GM12891 (cell line): Measurements from ENCODE around the gene SCNN1B.

Source experiments
- DNase-seq: peaks from one replicate; pipeline ENCODE4 v3.0.0; 2011; ENCODE audit warnings: low spot score; ENCODE audit not compliant: insufficient read length
- FAIRE-seq: peaks from 2 replicates; lab custom pipeline; 2011; peaks lifted over from hg19 to GRCh38; lab: Jason Lieb, UNC
- PAX5 ChIP-seq: IDR thresholded peaks from 2 replicates; pipeline ENCODE4 v1.6.1; 2011; ENCODE audit warnings: low read length, moderate library complexity, mild to moderate bottlenecking; ENCODE audit not compliant: insufficient read depth, severe bottlenecking
- POLR2A ChIP-seq: IDR thresholded peaks from 2 replicates; pipeline ENCODE4 v1.6.1; 2011; ENCODE audit warnings: low read depth, low read length, control low read depth
- POLR2AphosphoS5 ChIP-seq: IDR thresholded peaks from 2 replicates; pipeline ENCODE4 v1.6.1; 2011; ENCODE audit warnings: low read depth, low read length, control low read depth
- POU2F2 ChIP-seq: IDR thresholded peaks from 2 replicates; pipeline ENCODE4 v1.6.1; 2011; ENCODE audit warnings: low read depth, mild to moderate bottlenecking, control low read depth, low read length, moderate library complexity
- SPI1 ChIP-seq: IDR thresholded peaks from 2 replicates; pipeline ENCODE4 v1.6.1; 2011; ENCODE audit warnings: low read depth, low read length, control low read depth
- TAF1 ChIP-seq: IDR thresholded peaks from 2 replicates; pipeline ENCODE4 v1.6.1; 2011; ENCODE audit warnings: low read depth, low read length, control low read depth

Gene SCNN1B

GRCh38 chr16:23319861-23320615, 17.9 kb downstream of the SCNN1B start:
- no peak for DNase-seq
- no peak for TF ChIP-seq SPI1
- no peak for TF ChIP-seq PAX5
- TF ChIP-seq TAF1 = no peak
- TF ChIP-seq POU2F2 = no peak
- TF ChIP-seq POLR2A = no peak
- no peak for TF ChIP-seq POLR2AphosphoS5
- FAIRE-seq = no peak

DNA sequence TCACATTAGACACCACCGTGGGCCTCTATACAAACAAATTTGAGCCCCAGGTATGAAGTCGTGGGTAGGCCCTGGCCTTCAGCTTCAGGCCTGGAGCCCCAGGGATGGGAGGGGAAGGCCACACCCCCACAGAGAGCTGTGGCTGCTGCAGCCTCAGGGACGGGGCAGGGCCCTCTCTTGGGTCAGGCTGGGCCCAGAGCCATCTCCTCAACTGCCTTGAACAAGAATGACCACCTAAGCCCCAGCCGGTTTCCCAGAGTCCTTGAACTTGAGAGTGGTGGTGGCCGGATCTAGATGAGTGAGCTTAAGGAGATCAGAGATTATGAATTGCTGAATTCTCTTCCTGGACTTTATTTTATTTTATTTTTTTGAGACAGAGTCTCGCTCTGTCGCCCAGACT, 18.6 kb downstream of the SCNN1B start:
- no peak for TF ChIP-seq POLR2A
- TF ChIP-seq SPI1 = no peak
- no peak for TF ChIP-seq POU2F2
- TF ChIP-seq TAF1 = no peak
- TF ChIP-seq POLR2AphosphoS5 = no peak
- no peak for TF ChIP-seq PAX5
- no peak for FAIRE-seq
- DNase-seq = no peak

GRCh38 chr16:23321206-23321875, 19.2 kb downstream of the SCNN1B start:
- TF ChIP-seq SPI1 = no peak
- TF ChIP-seq POLR2AphosphoS5 = no peak
- TF ChIP-seq PAX5 = no peak
- TF ChIP-seq POLR2A = no peak
- TF ChIP-seq TAF1 = no peak
- no peak for TF ChIP-seq POU2F2
- FAIRE-seq = no peak

DNA sequence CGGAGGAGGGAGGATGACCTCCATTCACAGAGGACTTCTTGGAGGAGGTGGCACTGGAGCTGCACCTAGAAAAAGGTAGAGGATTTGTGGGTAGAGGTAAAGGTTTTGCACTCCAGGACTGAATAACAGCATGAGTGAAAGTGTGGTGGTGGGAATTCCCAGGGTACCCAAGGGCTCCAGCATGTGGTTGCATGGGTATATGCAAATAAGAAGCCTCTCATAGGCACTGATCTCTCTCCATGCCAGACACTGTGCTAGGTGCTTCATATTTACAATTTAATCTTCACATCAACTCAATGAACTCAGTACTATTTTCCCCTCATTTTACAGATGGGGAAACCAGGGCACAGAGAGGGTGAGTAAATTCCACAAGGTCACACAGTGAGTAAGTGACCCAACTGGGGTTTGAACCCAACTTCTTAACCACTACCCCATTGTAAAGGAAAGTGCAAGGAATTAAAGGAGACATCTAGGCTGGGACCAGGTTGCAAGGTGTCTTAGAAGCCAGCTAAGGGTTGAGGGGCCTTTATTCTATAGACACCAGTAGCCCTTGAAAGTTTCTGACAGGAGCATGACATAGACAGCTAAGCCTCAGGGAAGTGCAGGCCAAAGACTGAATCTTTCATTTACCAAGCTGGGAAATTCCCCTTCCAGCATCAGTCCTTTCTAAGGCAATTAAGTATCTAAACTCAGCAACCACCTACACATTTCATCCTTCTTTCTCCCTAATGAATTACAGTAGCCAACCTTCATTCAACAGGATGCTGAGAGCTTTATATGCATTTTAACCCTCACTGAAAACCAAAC, 21.3 kb downstream of the SCNN1B start:
- DNase-seq (no peak), FAIRE-seq (peak; percentile 13)
- TF ChIP-seq TAF1 = no peak
- peak; percentile 64; the same call in 1 of the 2 replicates for TF ChIP-seq POU2F2

More at GRCh38 chr16:23321206-23321875, 19.2 kb downstream of the SCNN1B start:
- no peak for DNase-seq

DNA sequence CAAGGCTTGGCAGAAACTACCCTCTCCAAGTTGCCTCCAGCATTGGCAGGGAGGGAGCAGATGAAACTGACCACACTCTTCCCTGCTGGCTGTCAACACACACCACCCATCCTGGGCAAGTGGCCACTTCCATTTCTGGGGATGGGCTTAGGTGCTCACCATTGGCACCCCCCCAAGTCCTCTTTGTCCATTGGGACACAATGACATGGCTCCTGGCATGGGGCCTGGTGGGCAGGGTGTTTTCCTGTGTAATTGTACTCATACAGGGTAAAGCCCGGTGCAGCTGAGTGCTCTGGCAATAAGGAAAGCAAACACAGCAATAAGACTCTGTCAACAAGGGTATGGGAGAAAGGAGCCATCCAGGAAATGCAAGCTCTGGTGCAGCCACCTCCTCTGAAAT, 22.6 kb downstream of the SCNN1B start:
- TF ChIP-seq SPI1 = no peak
- no peak for TF ChIP-seq PAX5
- TF ChIP-seq TAF1 = no peak
- TF ChIP-seq POLR2A = no peak
- TF ChIP-seq POLR2AphosphoS5 = no peak
- TF ChIP-seq POU2F2 = no peak
- FAIRE-seq = no peak
- no peak for DNase-seq

DNA sequence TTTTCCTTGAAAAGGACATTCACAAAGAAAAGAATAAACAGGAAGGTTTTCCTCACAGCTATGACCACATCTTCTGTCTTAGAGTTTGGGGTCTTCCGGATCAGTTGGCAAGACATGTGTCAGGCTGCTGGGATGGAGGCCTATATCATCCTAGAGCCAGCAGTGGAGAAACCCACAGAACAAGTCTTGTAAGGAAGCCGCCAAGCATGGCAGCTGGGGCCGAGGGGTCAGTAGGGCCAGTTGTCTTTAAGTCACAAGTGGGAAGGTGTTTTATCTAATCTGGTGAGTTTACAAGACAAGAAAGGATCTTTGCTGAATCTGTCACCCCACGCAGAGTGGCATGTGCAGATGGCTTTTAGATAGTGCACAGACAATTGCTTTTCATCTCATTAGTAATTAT, 25.7 kb downstream of the SCNN1B start:
- DNase-seq = no peak
- no peak for FAIRE-seq
- TF ChIP-seq PAX5 (no peak), SPI1 (no peak), POLR2AphosphoS5 (no peak), POLR2A (no peak), POU2F2 (no peak), TAF1 (no peak)

GRCh38 chr16:23330161-23330560, 28.1 kb downstream of the SCNN1B start:
- DNase-seq (no peak), FAIRE-seq (no peak)
- TF ChIP-seq PAX5 = no peak
- TF ChIP-seq SPI1 = no peak
- TF ChIP-seq POLR2A = no peak
- TF ChIP-seq TAF1 = no peak
- TF ChIP-seq POLR2AphosphoS5 = no peak
- TF ChIP-seq POU2F2 = no peak

- TF ChIP-seq PAX5 (no peak), POLR2AphosphoS5 (no peak), TAF1 (no peak), POLR2A (no peak), SPI1 (no peak), POU2F2 (no peak)
- DNase-seq (no peak), FAIRE-seq (no peak)
Observed at GRCh38 chr16:23330583-23331249, 28.6 kb downstream of the SCNN1B start.
